Measurements from ENCODE around the gene OSM.

The OSM gene

GRCh38 chr22:30308518-30309230 lies 42.0 kb upstream of the OSM start (continued):
- TF ChIP-seq ZNF26 (tag by site-specific recombination; IDR thresholded peaks at IDR 0.05): no peak
- TF ChIP-seq, protein P1, sequence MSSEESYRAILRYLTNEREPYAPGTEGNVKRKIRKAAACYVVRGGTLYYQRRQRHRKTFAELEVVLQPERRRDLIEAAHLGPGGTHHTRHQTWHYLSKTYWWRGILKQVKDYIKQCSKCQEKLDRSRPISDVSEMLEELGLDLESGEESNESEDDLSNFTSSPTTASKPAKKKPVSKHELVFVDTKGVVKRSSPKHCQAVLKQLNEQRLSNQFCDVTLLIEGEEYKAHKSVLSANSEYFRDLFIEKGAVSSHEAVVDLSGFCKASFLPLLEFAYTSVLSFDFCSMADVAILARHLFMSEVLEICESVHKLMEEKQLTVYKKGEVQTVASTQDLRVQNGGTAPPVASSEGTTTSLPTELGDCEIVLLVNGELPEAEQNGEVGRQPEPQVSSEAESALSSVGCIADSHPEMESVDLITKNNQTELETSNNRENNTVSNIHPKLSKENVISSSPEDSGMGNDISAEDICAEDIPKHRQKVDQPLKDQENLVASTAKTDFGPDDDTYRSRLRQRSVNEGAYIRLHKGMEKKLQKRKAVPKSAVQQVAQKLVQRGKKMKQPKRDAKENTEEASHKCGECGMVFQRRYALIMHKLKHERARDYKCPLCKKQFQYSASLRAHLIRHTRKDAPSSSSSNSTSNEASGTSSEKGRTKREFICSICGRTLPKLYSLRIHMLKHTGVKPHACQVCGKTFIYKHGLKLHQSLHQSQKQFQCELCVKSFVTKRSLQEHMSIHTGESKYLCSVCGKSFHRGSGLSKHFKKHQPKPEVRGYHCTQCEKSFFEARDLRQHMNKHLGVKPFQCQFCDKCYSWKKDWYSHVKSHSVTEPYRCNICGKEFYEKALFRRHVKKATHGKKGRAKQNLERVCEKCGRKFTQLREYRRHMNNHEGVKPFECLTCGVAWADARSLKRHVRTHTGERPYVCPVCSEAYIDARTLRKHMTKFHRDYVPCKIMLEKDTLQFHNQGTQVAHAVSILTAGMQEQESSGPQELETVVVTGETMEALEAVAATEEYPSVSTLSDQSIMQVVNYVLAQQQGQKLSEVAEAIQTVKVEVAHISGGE (tag by site-specific recombination; conservative IDR thresholded peaks at IDR 0.05; ENCODE audit: low read depth): no peak
- TF ChIP-seq ZNF37A (tag by site-specific recombination; IDR thresholded peaks at IDR 0.05): no peak
- no peak for TF ChIP-seq ZNF2 (tag by site-specific recombination; IDR thresholded peaks at IDR 0.05)
- no peak for TF ChIP-seq ZNF132 (tag by site-specific recombination; IDR thresholded peaks at IDR 0.05; ENCODE audit: borderline replicate concordance)
- TF ChIP-seq ZNF561 (tag by site-specific recombination; IDR thresholded peaks at IDR 0.05; ENCODE audit: borderline replicate concordance): no peak
- TF ChIP-seq ZNF274 (IDR thresholded peaks at IDR 0.05; ENCODE audit: low read length): no peak
- no peak for TF ChIP-seq ZNF274 (tag by site-specific recombination; IDR thresholded peaks at IDR 0.05; ENCODE audit: borderline replicate concordance)
- TF ChIP-seq ZNF529 (tag by site-specific recombination; IDR thresholded peaks at IDR 0.05; ENCODE audit: insufficient replicate concordance): no peak
- no peak for TF ChIP-seq ZNF544 (tag by site-specific recombination; IDR thresholded peaks at IDR 0.05)
- no peak for TF ChIP-seq ZFP41 (tag by site-specific recombination; IDR thresholded peaks at IDR 0.05; ENCODE audit: borderline replicate concordance)
- TF ChIP-seq, protein P2, sequence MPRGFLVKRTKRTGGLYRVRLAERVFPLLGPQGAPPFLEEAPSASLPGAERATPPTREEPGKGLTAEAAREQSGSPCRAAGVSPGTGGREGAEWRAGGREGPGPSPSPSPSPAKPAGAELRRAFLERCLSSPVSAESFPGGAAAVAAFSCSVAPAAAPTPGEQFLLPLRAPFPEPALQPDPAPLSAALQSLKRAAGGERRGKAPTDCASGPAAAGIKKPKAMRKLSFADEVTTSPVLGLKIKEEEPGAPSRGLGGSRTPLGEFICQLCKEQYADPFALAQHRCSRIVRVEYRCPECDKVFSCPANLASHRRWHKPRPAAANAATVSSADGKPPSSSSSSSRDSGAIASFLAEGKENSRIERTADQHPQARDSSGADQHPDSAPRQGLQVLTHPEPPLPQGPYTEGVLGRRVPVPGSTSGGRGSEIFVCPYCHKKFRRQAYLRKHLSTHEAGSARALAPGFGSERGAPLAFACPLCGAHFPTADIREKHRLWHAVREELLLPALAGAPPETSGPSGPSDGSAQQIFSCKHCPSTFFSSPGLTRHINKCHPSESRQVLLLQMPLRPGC (tag by site-specific recombination; IDR thresholded peaks at IDR 0.05): no peak
- no peak for TF ChIP-seq ZNF354C (tag by site-specific recombination; IDR thresholded peaks at IDR 0.05; ENCODE audit: borderline replicate concordance, low read depth)
- TF ChIP-seq GFI1B (tag by site-specific recombination; IDR thresholded peaks at IDR 0.05): no peak
- TF ChIP-seq, protein P3, sequence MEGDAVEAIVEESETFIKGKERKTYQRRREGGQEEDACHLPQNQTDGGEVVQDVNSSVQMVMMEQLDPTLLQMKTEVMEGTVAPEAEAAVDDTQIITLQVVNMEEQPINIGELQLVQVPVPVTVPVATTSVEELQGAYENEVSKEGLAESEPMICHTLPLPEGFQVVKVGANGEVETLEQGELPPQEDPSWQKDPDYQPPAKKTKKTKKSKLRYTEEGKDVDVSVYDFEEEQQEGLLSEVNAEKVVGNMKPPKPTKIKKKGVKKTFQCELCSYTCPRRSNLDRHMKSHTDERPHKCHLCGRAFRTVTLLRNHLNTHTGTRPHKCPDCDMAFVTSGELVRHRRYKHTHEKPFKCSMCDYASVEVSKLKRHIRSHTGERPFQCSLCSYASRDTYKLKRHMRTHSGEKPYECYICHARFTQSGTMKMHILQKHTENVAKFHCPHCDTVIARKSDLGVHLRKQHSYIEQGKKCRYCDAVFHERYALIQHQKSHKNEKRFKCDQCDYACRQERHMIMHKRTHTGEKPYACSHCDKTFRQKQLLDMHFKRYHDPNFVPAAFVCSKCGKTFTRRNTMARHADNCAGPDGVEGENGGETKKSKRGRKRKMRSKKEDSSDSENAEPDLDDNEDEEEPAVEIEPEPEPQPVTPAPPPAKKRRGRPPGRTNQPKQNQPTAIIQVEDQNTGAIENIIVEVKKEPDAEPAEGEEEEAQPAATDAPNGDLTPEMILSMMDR (tag by site-specific recombination; IDR thresholded peaks at IDR 0.05): no peak
- no peak for TF ChIP-seq ZNF133 (tag by site-specific recombination; IDR thresholded peaks at IDR 0.05)
- TF ChIP-seq ZNF391 (tag by site-specific recombination; IDR thresholded peaks at IDR 0.05; ENCODE audit: borderline replicate concordance, low read depth): no peak
- peak; percentile 41 for TF ChIP-seq ZNF335 (tag by site-specific recombination; conservative IDR thresholded peaks at IDR 0.05)
- no peak for TF ChIP-seq ZNF658 (tag by site-specific recombination; IDR thresholded peaks at IDR 0.05)
- TF ChIP-seq ZFHX2 (tag by site-specific recombination; conservative IDR thresholded peaks at IDR 0.05): no peak
- no peak for TF ChIP-seq ELK4 (IDR thresholded peaks at IDR 0.05; ENCODE audit: borderline replicate concordance, low read depth, low read length)
- no peak for TF ChIP-seq ZSCAN5A (tag by site-specific recombination; IDR thresholded peaks at IDR 0.05)
- TF ChIP-seq ZNF555 (tag by site-specific recombination; conservative IDR thresholded peaks at IDR 0.05): no peak
- TF ChIP-seq ZFP69B (tag by site-specific recombination; IDR thresholded peaks at IDR 0.05): no peak
- TF ChIP-seq, protein P4, sequence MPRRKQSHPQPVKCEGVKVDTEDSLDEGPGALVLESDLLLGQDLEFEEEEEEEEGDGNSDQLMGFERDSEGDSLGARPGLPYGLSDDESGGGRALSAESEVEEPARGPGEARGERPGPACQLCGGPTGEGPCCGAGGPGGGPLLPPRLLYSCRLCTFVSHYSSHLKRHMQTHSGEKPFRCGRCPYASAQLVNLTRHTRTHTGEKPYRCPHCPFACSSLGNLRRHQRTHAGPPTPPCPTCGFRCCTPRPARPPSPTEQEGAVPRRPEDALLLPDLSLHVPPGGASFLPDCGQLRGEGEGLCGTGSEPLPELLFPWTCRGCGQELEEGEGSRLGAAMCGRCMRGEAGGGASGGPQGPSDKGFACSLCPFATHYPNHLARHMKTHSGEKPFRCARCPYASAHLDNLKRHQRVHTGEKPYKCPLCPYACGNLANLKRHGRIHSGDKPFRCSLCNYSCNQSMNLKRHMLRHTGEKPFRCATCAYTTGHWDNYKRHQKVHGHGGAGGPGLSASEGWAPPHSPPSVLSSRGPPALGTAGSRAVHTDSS (tag by site-specific recombination; IDR thresholded peaks at IDR 0.05): no peak
- no peak for TF ChIP-seq ZNF626 (tag by site-specific recombination; IDR thresholded peaks at IDR 0.05)
- TF ChIP-seq YY1 (tag by site-specific recombination; IDR thresholded peaks at IDR 0.05): no peak
- no peak for TF ChIP-seq ZNF433 (tag by site-specific recombination; IDR thresholded peaks at IDR 0.05; ENCODE audit: low read depth)
